Embryonic facial prominence (tissue), 1 donor: ENCODE results near the gene RASGEF1C.

Source experiments
- DNase-seq: peaks from one replicate; pipeline ENCODE4 v3.0.0-alpha.2; 2016; ENCODE audit errors: extremely low spot score

Gene RASGEF1C

GRCh38 chr5:180209137-180209581 lies at the start of gene RASGEF1C:
Gene RASGEF1C (minus strand): TSS chr5:180209211. CDS start chr5:180138052, 71,159 bp downstream.
- peak; percentile 20 for DNase-seq

GRCh38 chr5:180253036-180253824 lies 44.2 kb upstream of the RASGEF1C start:
- DNase-seq: no peak

- DNase-seq: no peak
Observed at GRCh38 chr5:180251887-180252286, 42.9 kb upstream of the RASGEF1C start.

- no peak for DNase-seq
Observed at GRCh38 chr5:180251141-180251540, 42.1 kb upstream of the RASGEF1C start.

- no peak for DNase-seq
Observed at GRCh38 chr5:180250329-180250728, 41.3 kb upstream of the RASGEF1C start.

- DNase-seq: no peak
Observed at GRCh38 chr5:180241600-180241999, 32.6 kb upstream of the RASGEF1C start.

- no peak for DNase-seq
Observed at GRCh38 chr5:180238631-180239030, 29.6 kb upstream of the RASGEF1C start.

GRCh38 chr5:180235846-180236245 lies 26.8 kb upstream of the RASGEF1C start:
- no peak for DNase-seq

GRCh38 chr5:180235077-180235476 lies 26.1 kb upstream of the RASGEF1C start:
- DNase-seq: no peak

- no peak for DNase-seq
Observed at GRCh38 chr5:180234271-180234670, 25.3 kb upstream of the RASGEF1C start.

GRCh38 chr5:180233729-180234128 lies 24.7 kb upstream of the RASGEF1C start:
- DNase-seq: no peak

- DNase-seq: no peak
Observed at GRCh38 chr5:180230017-180230416, 21.0 kb upstream of the RASGEF1C start.

GRCh38 chr5:180222056-180222455 lies 13.0 kb upstream of the RASGEF1C start:
- DNase-seq: no peak

- no peak for DNase-seq
Observed at GRCh38 chr5:180217797-180218196, 8.8 kb upstream of the RASGEF1C start.

- DNase-seq: no peak
Observed at GRCh38 chr5:180216646-180217171, 7.7 kb upstream of the RASGEF1C start.

- DNase-seq: no peak
Observed at GRCh38 chr5:180215783-180216630, 7.0 kb upstream of the RASGEF1C start.

- DNase-seq: no peak
Observed at GRCh38 chr5:180214870-180215770, 6.1 kb upstream of the RASGEF1C start.

- DNase-seq: no peak
Observed at GRCh38 chr5:180213657-180214207, 4.7 kb upstream of the RASGEF1C start.

GRCh38 chr5:180213256-180213600 lies 4.2 kb upstream of the RASGEF1C start:
- no peak for DNase-seq

- no peak for DNase-seq
Observed at GRCh38 chr5:180212363-180213255, 3.6 kb upstream of the RASGEF1C start.
